Right lobe of liver (tissue), 4 donors: Measurements from ENCODE around the gene GBP1.
"Not testable (repeated sequence)": the region's sequence is repeated elsewhere in the genome, so short reads cannot be mapped to it uniquely, and the experiment has no call there.

Experiments
- CTCF ChIP-seq, 4 donors: fragments of 200-600 bp in 3 of 4; fragments of 450-650 bp in 1 of 4; IDR thresholded peaks; one replicate each; pipeline versions ENCODE4 v1.5.1 to v1.8.0; 2016 to 2022; ENCODE audit warnings: antibody characterized with exemption in 4 of 4, mild to moderate bottlenecking in 2 of 4
- POLR2A ChIP-seq: fragments of 450-650 bp; IDR thresholded peaks from one replicate; pipeline ENCODE4 v1.6.1; 2017; ENCODE audit warnings: antibody characterized with exemption, mild to moderate bottlenecking
- donor health status: DM: no; HTN: no; CAD: no.
- donor health status: DM: no; HTN: no; CAD: no.
- donor health status: DM: no; HTN: yes; CAD: no.

GRCh38 chr1:89080068-89080467, 15.1 kb upstream of the GBP1 start:
- not testable (repeated sequence) for TF ChIP-seq CTCF (IDR thresholded peaks at IDR 0.05); POLR2A
